MV-4-11 (cell line): ENCODE data around the gene TBX5.

Experiments
- DNase-seq: peaks from one replicate; lab custom pipeline; 2025; lab: John Stamatoyannopoulos, UW

The TBX5 gene

DNA sequence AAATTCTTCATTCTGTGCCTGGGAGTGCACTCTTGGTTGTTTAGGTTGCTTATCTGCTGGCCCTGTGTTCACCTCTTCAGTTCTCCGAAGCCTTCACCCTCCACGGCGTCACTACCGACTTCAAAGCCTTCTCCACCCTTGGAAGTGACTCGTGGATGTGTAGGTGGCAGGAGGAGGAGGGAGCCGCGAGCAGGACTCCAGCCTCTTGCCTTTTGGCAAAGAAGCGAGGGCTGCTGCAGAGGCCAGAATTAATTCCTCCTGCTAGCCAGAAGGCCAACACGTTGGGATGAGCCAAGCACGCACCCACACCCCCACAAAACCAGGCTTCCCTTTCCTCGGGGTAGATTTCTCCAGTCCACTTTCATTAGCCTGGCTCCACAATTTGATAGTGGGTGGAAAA is 86.5 kb downstream of the TBX5 start:
- DNase-seq = no peak

GRCh38 chr12:114318984-114319383 is 87.0 kb downstream of the TBX5 start:
- DNase-seq = no peak

GRCh38 chr12:114316076-114316475 is 89.9 kb downstream of the TBX5 start:
- DNase-seq = no peak

DNA sequence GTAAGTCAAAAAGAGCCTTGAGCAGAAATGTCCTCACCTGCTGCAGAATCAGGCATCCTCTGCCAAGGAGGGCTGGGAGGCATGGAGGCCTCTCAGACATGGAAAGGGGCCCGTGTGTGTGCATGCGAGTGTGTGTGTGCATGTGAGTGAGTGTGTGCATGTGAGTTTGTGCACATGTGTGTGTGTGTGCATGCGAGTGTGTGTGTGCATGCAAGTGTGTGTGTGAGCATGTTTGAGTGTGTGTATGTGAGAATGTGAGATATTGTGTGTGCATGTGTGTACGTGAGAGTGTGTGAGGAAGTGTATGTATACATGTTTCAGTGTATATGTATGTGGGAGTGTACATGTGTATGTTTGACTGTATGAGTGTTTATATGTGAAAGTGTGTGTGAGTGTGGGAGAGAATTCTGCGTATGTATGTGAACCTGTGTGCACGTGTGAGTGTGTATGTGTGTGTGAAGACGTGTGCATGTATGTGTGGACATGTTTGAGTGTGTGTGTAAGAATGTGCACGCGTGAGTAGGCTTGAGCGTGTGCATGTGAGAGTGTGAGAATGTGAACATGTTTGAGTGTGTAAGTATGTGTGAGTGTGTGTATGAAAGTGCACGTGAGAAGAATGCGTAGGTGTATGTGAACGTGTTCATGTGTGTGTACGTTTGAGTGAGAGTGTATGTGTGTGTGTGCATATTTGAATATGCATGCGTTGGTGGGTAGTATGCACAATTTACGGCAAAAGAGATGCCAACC is 90.8 kb downstream of the TBX5 start:
- no peak for DNase-seq

DNA sequence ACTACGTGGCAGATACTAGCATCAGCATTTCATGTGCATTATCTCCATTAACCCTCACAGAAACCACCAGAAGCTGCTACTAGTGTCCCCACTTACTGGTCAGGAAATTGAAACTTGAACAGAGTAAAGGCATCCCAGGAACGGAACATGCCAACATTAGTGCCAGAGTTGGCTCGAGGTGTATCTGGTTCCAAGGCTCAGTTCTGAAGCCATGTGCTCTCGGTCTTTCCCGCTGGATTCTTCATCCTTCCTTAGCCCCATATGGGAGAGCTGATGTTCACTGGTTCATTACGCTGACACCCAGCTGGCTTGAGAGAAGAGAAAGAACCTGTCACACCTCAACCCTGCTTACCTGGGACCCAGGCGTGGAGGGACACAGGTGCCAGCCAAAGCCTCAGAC is 91.5 kb downstream of the TBX5 start:
- DNase-seq = no peak

DNA sequence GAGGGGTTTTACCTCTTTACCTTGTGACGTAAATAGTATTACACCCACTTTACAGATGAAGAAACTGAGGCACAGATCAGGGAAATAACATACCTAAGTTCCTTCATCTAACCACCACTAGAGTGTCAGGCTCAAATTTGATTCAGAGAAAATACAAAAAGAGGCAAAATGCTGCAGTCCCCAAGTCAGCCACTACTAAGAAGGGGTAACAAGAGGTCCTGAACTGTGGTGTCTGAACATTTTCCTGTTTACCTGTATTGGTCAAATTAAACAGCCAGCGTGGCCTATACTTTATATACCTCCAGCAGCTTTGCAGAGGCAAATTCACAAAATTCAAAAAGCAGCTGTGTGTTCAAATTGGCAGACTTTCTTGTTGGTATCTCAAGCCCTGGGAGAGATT is 92.0 kb downstream of the TBX5 start:
- no peak for DNase-seq

GRCh38 chr12:114311974-114312373 is 94.0 kb downstream of the TBX5 start:
- DNase-seq = no peak

DNA sequence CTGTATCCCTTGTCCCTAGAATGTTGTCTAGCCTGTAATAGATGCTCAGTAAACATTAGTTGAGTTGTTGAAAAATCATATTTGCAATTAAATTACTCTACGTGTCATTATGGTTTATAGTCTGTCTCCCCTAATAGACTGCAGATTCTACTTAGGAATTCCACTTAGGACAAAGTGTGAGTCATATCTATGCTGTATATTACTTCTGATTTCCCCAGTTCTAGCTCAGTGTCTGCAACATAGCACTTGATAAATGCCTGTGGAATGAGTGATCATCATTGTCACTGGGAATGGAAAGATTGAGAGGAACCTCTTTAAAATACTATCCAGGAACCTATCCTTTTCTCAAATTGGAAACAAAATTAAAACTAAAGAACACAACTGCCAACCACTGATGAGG is 99.3 kb downstream of the TBX5 start:
- no peak for DNase-seq

- DNase-seq = no peak
Measured at GRCh38 chr12:114305446-114305845, 100.5 kb downstream of the TBX5 start.
